DND-41 (cell line): ENCODE measurements around the gene DNAH1.

Source experiments
- ATAC-seq: fragments of 200-7000 bp; cut with Tn5 transposase; 3 replicates; pipeline ENCODE4 v1.9.1; 2021; ENCODE audit warnings: low read depth; ENCODE audit not compliant: insufficient read depth
- DNase-seq: peaks from one replicate; pipeline ENCODE4 v3.0.0-alpha.2; 2020
- H2AFZ ChIP-seq: 2 replicates; pipeline ENCODE4 v1.6.0; 2012; ENCODE audit warnings: low read depth, low read length
- H3K27ac ChIP-seq: 2 replicates; pipeline ENCODE4 v1.5.1; 2012; ENCODE audit warnings: low read length, inconsistent platforms
- H3K27me3 ChIP-seq: fragments of 200-600 bp; sonication (generic); 2 replicates; pipeline ENCODE4 v1.6.0; 2012; ENCODE audit warnings: low read length, mild to moderate bottlenecking, inconsistent platforms; ENCODE audit not compliant: insufficient read depth, poor library complexity
- H3K36me3 ChIP-seq: 2 replicates; pipeline ENCODE4 v1.5.1; 2012; ENCODE audit warnings: low read length, inconsistent platforms; ENCODE audit not compliant: insufficient read depth
- H3K4me1 ChIP-seq: 2 replicates; pipeline ENCODE4 v1.5.1; 2012; ENCODE audit warnings: mild to moderate bottlenecking, low read length; ENCODE audit not compliant: insufficient read depth
- H3K4me2 ChIP-seq: 2 replicates; pipeline ENCODE4 v1.6.0; 2012; ENCODE audit warnings: mild to moderate bottlenecking, moderate library complexity, low read length, inconsistent platforms; ENCODE audit not compliant: insufficient read depth
- H3K4me3 ChIP-seq, 2 experiments: fragments of 200-600 bp in 1 of 2; shearing (Covaris generic) in 1 of 2; 2 replicates each; pipeline ENCODE4 v1.5.1; 2012 to 2016; ENCODE audit warnings: inconsistent platforms in 2 of 2, low read length in 2 of 2, mild to moderate bottlenecking in 2 of 2, low read depth in 1 of 2, moderate library complexity in 1 of 2
- H3K79me2 ChIP-seq: 2 replicates; pipeline ENCODE4 v1.6.0; 2012; ENCODE audit warnings: low read length, inconsistent platforms; ENCODE audit not compliant: insufficient read depth
- H3K9ac ChIP-seq: 2 replicates; pipeline ENCODE4 v1.6.0; 2012; ENCODE audit warnings: low read depth, mild to moderate bottlenecking, inconsistent platforms, low read length, moderate library complexity
- H3K9me3 ChIP-seq: 2 replicates; pipeline ENCODE4 v1.5.1; 2012; ENCODE audit warnings: low read length, moderate library complexity, mild to moderate bottlenecking, inconsistent platforms; ENCODE audit not compliant: insufficient read depth, severe bottlenecking
- H4K20me1 ChIP-seq: 2 replicates; pipeline ENCODE4 v1.6.0; 2012; ENCODE audit warnings: low read length; ENCODE audit not compliant: insufficient read depth
- EZH2 ChIP-seq: IDR thresholded peaks from 3 replicates; pipeline ENCODE4 v1.6.1; 2012; ENCODE audit warnings: borderline replicate concordance, low read depth, mild to moderate bottlenecking, moderate library complexity, low read length, inconsistent platforms; ENCODE audit not compliant: severe bottlenecking
- TF ChIP-seq, protein P1 (sequence below): IDR thresholded peaks from 2 replicates; pipeline ENCODE4 v1.5.1; 2012; ENCODE audit warnings: borderline replicate concordance, low read length, moderate library complexity, mild to moderate bottlenecking; ENCODE audit not compliant: poor library complexity, severe bottlenecking; ENCODE audit errors: extremely low read depth

The DNAH1 gene

GRCh38 chr3:52444860-52445793 is 129.0 kb downstream of the DNAH1 start, which contains the start of gene SEMA3G:
SEMA3G (minus strand) TSS chr3:52445103; CDS start chr3:52445027, 76 bp downstream.
- Histone ChIP-seq H3K4me1 (0 out of 2 replicates have a peak, but pooled peaks cover 4% of the 10 kb centered on the region), H3K27me3 (no peaks in the 10 kb centered on the region), H3K9ac (no peak within 1 kb of the TSS), H3K9me3 (no peaks in the 10 kb centered on the region), H3K27ac (no peak within 1 kb of the TSS), H3K79me2 (no peaks in the 10 kb centered on the region), H3K36me3 (no peaks in the 10 kb centered on the region), H4K20me1 (no peaks in the 10 kb centered on the region), H3K4me2 (no peak within 1 kb of the TSS), H3K4me3 (no peak within 1 kb of the TSS), H2AFZ (no peak within 1 kb of the TSS)
- DNase-seq, result peak; percentile 48
- TF ChIP-seq, protein P1, sequence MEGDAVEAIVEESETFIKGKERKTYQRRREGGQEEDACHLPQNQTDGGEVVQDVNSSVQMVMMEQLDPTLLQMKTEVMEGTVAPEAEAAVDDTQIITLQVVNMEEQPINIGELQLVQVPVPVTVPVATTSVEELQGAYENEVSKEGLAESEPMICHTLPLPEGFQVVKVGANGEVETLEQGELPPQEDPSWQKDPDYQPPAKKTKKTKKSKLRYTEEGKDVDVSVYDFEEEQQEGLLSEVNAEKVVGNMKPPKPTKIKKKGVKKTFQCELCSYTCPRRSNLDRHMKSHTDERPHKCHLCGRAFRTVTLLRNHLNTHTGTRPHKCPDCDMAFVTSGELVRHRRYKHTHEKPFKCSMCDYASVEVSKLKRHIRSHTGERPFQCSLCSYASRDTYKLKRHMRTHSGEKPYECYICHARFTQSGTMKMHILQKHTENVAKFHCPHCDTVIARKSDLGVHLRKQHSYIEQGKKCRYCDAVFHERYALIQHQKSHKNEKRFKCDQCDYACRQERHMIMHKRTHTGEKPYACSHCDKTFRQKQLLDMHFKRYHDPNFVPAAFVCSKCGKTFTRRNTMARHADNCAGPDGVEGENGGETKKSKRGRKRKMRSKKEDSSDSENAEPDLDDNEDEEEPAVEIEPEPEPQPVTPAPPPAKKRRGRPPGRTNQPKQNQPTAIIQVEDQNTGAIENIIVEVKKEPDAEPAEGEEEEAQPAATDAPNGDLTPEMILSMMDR, result peak; percentile 36
- no peak for TF ChIP-seq EZH2
- peak; percentile 69 for ATAC-seq

DNA sequence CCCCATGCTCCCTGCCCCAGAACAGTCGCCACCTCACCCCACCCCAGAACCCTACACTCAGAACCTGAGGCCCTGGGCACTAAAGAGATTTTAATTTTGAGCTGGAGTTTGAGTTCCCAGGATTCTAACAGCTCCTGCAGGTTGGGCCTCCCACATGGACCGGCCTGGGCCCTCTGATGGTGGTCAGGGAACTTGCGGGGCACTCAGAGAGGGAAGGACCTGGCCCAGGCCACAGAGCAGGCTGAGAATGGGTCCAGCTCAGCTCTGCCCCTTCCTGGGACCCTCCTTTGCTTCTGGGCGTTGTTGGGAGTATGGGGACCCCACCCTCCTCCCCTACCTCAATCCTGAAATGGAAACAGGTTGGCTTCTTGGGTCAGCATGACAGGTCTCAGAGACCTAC is 129.9 kb downstream of the DNAH1 start:
- H3K4me2 ChIP-seq, result no peak overlapping the region
- H3K4me3 ChIP-seq, result no peak overlapping the region
- H2AFZ ChIP-seq, result no peak overlapping the region
- 0 out of 2 replicates have a peak, but pooled peaks cover 4% of the 10 kb centered on the region for H3K4me1 ChIP-seq
- no peaks in the 10 kb centered on the region for H3K79me2 ChIP-seq
- DNase-seq (no peak), ATAC-seq (no peak)
- H3K36me3 ChIP-seq, result no peaks in the 10 kb centered on the region
- H3K27ac ChIP-seq, result no peak overlapping the region
- H3K27me3 ChIP-seq, result no peaks in the 10 kb centered on the region
- no peak overlapping the region for H3K9ac ChIP-seq
- H4K20me1 ChIP-seq, result no peaks in the 10 kb centered on the region
- no peak for TF ChIP-seq EZH2
- TF ChIP-seq, protein P1, result no peak
- H3K9me3 ChIP-seq, result no peaks in the 10 kb centered on the region

DNA sequence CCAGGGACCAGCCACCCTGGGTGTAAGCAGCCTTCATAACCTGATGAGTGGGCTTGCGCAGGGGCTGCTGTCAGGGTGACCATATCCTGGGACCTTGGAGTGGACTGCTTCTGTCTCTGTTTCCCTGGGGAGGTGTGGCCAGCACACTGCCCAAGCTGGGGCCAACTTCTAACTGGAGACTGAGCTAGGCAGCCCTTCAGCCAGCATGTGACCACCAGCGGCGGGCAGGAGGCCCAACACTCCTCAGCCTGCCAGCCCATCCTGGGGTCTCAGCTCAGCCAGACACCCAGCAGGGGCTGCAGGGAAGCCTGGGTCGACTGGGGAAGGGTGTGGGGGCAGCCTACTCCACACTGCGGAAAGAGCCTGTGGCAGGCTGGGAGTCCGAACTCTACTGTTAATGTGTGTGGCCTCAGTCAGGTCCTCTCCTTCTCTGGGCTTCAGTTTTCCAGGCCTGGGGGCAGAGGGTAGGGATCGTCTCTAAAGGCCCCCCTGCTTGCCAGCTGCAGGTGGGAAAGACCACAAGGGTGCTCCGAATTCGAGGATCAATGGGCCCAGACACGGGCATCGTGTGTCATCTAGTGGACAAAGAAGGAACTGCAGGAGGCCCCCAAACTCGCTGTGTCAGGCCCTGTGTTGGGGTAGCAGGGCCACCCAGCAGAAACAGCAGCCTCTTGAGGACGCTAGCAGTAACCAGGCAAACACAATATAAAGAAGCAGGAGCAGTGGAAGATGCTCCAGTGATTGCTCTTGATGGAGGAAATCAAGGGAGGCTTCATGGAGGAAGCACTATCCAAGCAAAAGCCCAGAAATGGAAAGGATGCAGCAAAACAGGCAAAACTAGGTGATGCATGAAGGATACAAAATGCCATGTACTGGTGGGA is 130.8 kb downstream of the DNAH1 start:
- Histone ChIP-seq H3K9ac (no peak overlapping the region), H3K4me3 (no peak overlapping the region), H3K79me2 (no peaks in the 10 kb centered on the region), H3K36me3 (no peaks in the 10 kb centered on the region), H3K27ac (no peak overlapping the region), H2AFZ (no peak overlapping the region; the same call in 1 of the 2 replicates), H4K20me1 (no peaks in the 10 kb centered on the region), H3K9me3 (no peaks in the 10 kb centered on the region), H3K27me3 (no peaks in the 10 kb centered on the region), H3K4me2 (no peak overlapping the region; the same call in 1 of the 2 replicates), H3K4me1 (0 out of 2 replicates have a peak, but pooled peaks cover 4% of the 10 kb centered on the region)
- ATAC-seq, result peak; percentile 87
- DNase-seq, result peak; percentile 80
- no peak for TF ChIP-seq EZH2
- TF ChIP-seq, protein P1, result peak; percentile 99
